Panc1 (cell line): Measurements from ENCODE around the gene CHCHD3. TPM values are rescaled to one million over a fixed set of nuclear protein-coding genes. Genes with fewer than 3 reads are reported as not detected.

Experiments used
- ATAC-seq: fragments of 200-7000 bp; cut with Tn5 transposase; 2 replicates; pipeline ENCODE4 v1.9.1; 2020; ENCODE audit warnings: mild to moderate bottlenecking, moderate library complexity
- BruUV-seq: library from RNA; stranded (reverse); fragments of 400-500 nt; replicated peaks from 2 replicates; lab custom pipeline; 2021; lab: Mats Ljungman, UMichigan
- CTCF ChIA-PET: fragments of 300-600 bp; sonication (Branson Sonifier 250); formaldehyde crosslinking; loops from one replicate; lab custom pipeline; 2022; ENCODE audit warnings: antibody characterized with exemption; lab: Charles Lee
- POLR2A ChIA-PET: fragments of 300-600 bp; sonication (Branson Sonifier 250); formaldehyde crosslinking; loops from one replicate; lab custom pipeline; 2022; ENCODE audit warnings: antibody characterized with exemption; lab: Charles Lee
- DNase-seq: peaks from one replicate; pipeline ENCODE4 v3.0.0-alpha.2; 2010; ENCODE audit warnings: low read depth, low spot score
- H3K27ac ChIP-seq: 2 replicates; pipeline ENCODE4 v1.5.1; 2011; ENCODE audit warnings: mild to moderate bottlenecking, low read length, inconsistent platforms
- H3K27me3 ChIP-seq: fragments of 200-500 bp; sonication (Bioruptor generic); 2 replicates; pipeline ENCODE4 v1.6.0; 2014; ENCODE audit warnings: low read length, inconsistent platforms; ENCODE audit not compliant: control insufficient read depth, insufficient read depth
- H3K36me3 ChIP-seq: fragments of 200-500 bp; sonication (Bioruptor generic); 2 replicates; pipeline ENCODE4 v1.5.1; 2014; ENCODE audit warnings: inconsistent platforms, mild to moderate bottlenecking, low read length, moderate library complexity; ENCODE audit not compliant: control insufficient read depth, insufficient read depth
- H3K4me1 ChIP-seq: 2 replicates; pipeline ENCODE4 v1.5.1; 2011; ENCODE audit warnings: inconsistent platforms, mild to moderate bottlenecking, low read length, moderate library complexity; ENCODE audit not compliant: control insufficient read depth, insufficient read depth
- H3K4me3 ChIP-seq, 2 experiments: 2 replicates each; pipeline ENCODE4 v1.5.1; 2011 to 2012; ENCODE audit warnings: low read depth in 2 of 2, low read length in 2 of 2, mild to moderate bottlenecking in 2 of 2, inconsistent platforms in 1 of 2, moderate library complexity in 1 of 2
- H3K9me3 ChIP-seq: fragments of 200-500 bp; sonication (Bioruptor generic); 2 replicates; pipeline ENCODE4 v1.5.1; 2014; ENCODE audit warnings: low read depth, mild to moderate bottlenecking, inconsistent platforms, low read length, moderate library complexity; ENCODE audit not compliant: control insufficient read depth, insufficient read depth
- POLR2AphosphoS5 ChIP-seq: IDR thresholded peaks from 2 replicates; pipeline ENCODE4 v1.6.1; 2012; ENCODE audit warnings: mild to moderate bottlenecking, low read depth, low read length, moderate library complexity
- SIN3A ChIP-seq: IDR thresholded peaks from 2 replicates; pipeline ENCODE4 v1.6.1; 2012; ENCODE audit warnings: low read depth, mild to moderate bottlenecking, low read length, moderate library complexity, borderline replicate concordance; ENCODE audit not compliant: insufficient read depth
- TCF7L2 ChIP-seq: IDR thresholded peaks from 2 replicates; pipeline ENCODE4 v1.6.1; 2011; ENCODE audit warnings: mild to moderate bottlenecking, low read depth, low read length, inconsistent platforms
- in situ Hi-C: cut with HindIII; loops from 2 replicates; pipeline ENCODE4 v1.10.0; 2016; ENCODE audit warnings: low sequenced_read_pairs, low pct_unique_long_range_greater_than_20kb
- intact Hi-C: fragments of 100-400 bp; cut with micrococcal nuclease; formaldehyde crosslinking; loops from one replicate; pipeline ENCODE4 v1.10.0; 2022; ENCODE audit not compliant: unreplicated experiment
- total RNA-seq: library from RNA; stranded (reverse); gene quantifications from one replicate; pipeline ENCODE4 v1.2.1, GENCODE V29; 2021; ENCODE audit not compliant: unreplicated experiment
- TF ChIP-seq, protein P1 (sequence below): fragments of 450-650 bp; IDR thresholded peaks from 2 replicates; pipeline ENCODE4 v1.5.1; 2017; ENCODE audit warnings: mild to moderate bottlenecking
- TF ChIP-seq, protein P2 (sequence below), 2 experiments: IDR thresholded peaks; 2 replicates each; pipeline ENCODE4 v1.6.1; 2011 to 2012; ENCODE audit warnings: low read depth in 2 of 2, control low read depth in 1 of 2, low read length in 1 of 2, mild to moderate bottlenecking in 1 of 2, moderate library complexity in 1 of 2; ENCODE audit not compliant: insufficient read depth in 1 of 2

Gene CHCHD3
- total RNA-seq, 1 experiment from 2014 or later, result 109 TPM

DNA sequence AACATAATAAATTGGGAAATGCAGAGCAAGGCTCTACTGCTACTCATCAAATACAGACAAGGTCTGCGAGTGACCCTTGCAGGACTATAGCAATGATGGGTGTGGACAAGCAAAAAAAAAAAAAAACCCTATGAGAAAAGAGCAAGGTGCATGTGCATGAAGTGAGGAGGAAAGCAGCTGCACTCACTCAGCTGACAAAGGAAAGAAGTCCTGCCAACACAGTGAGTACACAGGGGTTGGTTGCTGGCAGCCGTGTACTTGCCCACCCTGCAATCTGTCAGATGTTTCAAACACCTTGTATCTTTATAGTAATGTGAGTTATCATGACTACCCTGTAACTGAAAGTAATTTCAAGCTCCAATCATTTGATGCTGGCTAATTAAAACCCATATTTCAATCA is 20.5 kb downstream of the CHCHD3 start:
- no peak for TF ChIP-seq POLR2AphosphoS5
- TF ChIP-seq TCF7L2, result no peak
- TF ChIP-seq SIN3A, result no peak
- TF ChIP-seq, protein P1, sequence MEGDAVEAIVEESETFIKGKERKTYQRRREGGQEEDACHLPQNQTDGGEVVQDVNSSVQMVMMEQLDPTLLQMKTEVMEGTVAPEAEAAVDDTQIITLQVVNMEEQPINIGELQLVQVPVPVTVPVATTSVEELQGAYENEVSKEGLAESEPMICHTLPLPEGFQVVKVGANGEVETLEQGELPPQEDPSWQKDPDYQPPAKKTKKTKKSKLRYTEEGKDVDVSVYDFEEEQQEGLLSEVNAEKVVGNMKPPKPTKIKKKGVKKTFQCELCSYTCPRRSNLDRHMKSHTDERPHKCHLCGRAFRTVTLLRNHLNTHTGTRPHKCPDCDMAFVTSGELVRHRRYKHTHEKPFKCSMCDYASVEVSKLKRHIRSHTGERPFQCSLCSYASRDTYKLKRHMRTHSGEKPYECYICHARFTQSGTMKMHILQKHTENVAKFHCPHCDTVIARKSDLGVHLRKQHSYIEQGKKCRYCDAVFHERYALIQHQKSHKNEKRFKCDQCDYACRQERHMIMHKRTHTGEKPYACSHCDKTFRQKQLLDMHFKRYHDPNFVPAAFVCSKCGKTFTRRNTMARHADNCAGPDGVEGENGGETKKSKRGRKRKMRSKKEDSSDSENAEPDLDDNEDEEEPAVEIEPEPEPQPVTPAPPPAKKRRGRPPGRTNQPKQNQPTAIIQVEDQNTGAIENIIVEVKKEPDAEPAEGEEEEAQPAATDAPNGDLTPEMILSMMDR, result no peak
- TF ChIP-seq, protein P2, sequence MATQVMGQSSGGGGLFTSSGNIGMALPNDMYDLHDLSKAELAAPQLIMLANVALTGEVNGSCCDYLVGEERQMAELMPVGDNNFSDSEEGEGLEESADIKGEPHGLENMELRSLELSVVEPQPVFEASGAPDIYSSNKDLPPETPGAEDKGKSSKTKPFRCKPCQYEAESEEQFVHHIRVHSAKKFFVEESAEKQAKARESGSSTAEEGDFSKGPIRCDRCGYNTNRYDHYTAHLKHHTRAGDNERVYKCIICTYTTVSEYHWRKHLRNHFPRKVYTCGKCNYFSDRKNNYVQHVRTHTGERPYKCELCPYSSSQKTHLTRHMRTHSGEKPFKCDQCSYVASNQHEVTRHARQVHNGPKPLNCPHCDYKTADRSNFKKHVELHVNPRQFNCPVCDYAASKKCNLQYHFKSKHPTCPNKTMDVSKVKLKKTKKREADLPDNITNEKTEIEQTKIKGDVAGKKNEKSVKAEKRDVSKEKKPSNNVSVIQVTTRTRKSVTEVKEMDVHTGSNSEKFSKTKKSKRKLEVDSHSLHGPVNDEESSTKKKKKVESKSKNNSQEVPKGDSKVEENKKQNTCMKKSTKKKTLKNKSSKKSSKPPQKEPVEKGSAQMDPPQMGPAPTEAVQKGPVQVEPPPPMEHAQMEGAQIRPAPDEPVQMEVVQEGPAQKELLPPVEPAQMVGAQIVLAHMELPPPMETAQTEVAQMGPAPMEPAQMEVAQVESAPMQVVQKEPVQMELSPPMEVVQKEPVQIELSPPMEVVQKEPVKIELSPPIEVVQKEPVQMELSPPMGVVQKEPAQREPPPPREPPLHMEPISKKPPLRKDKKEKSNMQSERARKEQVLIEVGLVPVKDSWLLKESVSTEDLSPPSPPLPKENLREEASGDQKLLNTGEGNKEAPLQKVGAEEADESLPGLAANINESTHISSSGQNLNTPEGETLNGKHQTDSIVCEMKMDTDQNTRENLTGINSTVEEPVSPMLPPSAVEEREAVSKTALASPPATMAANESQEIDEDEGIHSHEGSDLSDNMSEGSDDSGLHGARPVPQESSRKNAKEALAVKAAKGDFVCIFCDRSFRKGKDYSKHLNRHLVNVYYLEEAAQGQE (IDR thresholded peaks at IDR 0.05; ENCODE audit: insufficient read depth in 1 of 2, low read depth in 2 of 2, low read length in 1 of 2), result no peak
- H3K4me3 ChIP-seq, result no peak overlapping the region
- H3K36me3 ChIP-seq, result no peaks in the 10 kb centered on the region
- BruUV-seq, result no TSS peak
- no peak overlapping the region for H3K27ac ChIP-seq
- POLR2A ChIA-PET, result no interaction called here
- in situ Hi-C loops (no loop called here), intact Hi-C loops (no loop called here)
- H3K27me3 ChIP-seq, result no peaks in the 10 kb centered on the region
- H3K9me3 ChIP-seq, result no peaks in the 10 kb centered on the region
- DNase-seq (no peak), ATAC-seq (no peak)
- no peaks in the 10 kb centered on the region for H3K4me1 ChIP-seq
- CTCF ChIA-PET, result no interaction called here

DNA sequence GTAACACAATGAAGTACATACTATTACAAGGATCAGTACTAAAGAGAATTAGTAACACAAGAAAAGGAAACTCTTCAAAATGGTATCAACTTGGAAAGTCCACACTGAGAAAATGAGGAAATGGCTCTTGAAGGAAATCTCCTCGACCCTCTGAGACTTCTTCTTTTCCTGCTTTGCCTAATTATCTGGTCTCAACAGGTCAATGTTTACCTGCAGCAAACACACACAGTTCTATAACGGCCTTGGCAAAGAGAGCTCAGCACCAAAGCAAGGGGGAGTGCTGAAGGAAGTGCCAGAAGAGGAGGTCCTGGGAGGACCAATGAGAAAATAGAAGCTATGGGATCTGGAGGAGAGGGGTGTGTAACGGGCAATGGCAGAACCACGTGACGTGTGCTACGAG is 21.9 kb downstream of the CHCHD3 start:
- CTCF ChIA-PET, result no interaction called here
- H3K36me3 ChIP-seq, result no peaks in the 10 kb centered on the region
- no peaks in the 10 kb centered on the region for H3K4me1 ChIP-seq
- H3K9me3 ChIP-seq, result no peaks in the 10 kb centered on the region
- TF ChIP-seq SIN3A (no peak), POLR2AphosphoS5 (no peak), TCF7L2 (no peak)
- TF ChIP-seq, protein P2 (IDR thresholded peaks at IDR 0.05; ENCODE audit: insufficient read depth in 1 of 2, low read depth in 2 of 2, low read length in 1 of 2), result no peak
- TF ChIP-seq, protein P1, result no peak
- intact Hi-C loops (no loop called here), in situ Hi-C loops (no loop called here)
- no peak overlapping the region for H3K4me3 ChIP-seq
- DNase-seq (no peak), ATAC-seq (no peak)
- no TSS peak for BruUV-seq
- no peak overlapping the region for H3K27ac ChIP-seq
- POLR2A ChIA-PET, result no interaction called here
- H3K27me3 ChIP-seq, result no peaks in the 10 kb centered on the region
